ENCODE results near the gene ARL14EPL. TPM values are rescaled to one million over a fixed set of nuclear protein-coding genes. Genes with fewer than 3 reads are reported as not detected.

Gene ARL14EPL
- total and polyA plus RNA-seq, 11 donors = not detected

- intact Hi-C loops (cut with DNase I) = loop anchor here in 1 of 10 donors (10.0 kb wide), 1 partner anchor 143 kb away; no protein-coding TSS in a partner anchor
- H3K27ac ChIP-seq = no peak overlapping the region
- peaks cover 0 to 5% (median 0%) of the 10 kb centered on the region in 9 donors for H3K27me3 ChIP-seq
- H3K4me1 ChIP-seq = peaks cover 0 to 5% (median 0%) of the 10 kb centered on the region in 12 donors
- H3K36me3 ChIP-seq = no peaks in the 10 kb centered on the region
- ATAC-seq = no peak
- no peak for TF ChIP-seq CTCF (IDR thresholded peaks at IDR 0.05)
- no peak for TF ChIP-seq POLR2A (IDR thresholded peaks at IDR 0.05)
- no peaks in the 10 kb centered on the region for H3K9me3 ChIP-seq
- 62 to 74% (median 70%) methylated on average over 3 of the region's 3 CpGs for WGBS, 4 donors
- no peak for DNase-seq
- no peak overlapping the region for H3K4me3 ChIP-seq
Measured at GRCh38 chr5:116037236-116037822, 5.1 kb downstream of the ARL14EPL start.

DNA sequence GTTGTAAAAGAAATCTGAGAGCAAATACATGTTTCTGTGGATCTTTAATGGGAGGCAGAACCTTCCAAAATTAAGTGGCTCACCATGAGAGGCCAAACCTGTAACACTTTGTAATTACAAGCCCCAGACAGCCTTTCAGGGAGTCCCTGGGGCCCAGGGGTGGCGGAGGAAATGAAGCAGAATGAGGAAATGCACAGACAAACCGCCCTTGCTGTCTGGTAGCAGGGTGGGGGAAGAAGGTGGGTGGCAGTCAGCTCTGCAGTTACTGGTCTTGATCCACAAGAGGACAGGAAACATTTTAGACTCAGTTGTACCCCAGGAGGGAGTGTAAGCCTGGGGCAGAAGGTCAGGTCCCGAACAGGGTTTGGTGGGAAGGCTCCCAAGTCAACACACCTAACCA is 6.5 kb downstream of the ARL14EPL start:
- Histone ChIP-seq H3K27me3 (peaks cover 0 to 5% (median 0%) of the 10 kb centered on the region in 9 donors), H3K4me1 (peaks cover 0 to 3% (median 0%) of the 10 kb centered on the region in 12 donors), H3K9me3 (no peaks in the 10 kb centered on the region), H3K27ac (no peak overlapping the region), H3K36me3 (no peaks in the 10 kb centered on the region), H3K4me3 (no peak overlapping the region)
- no peak for DNase-seq
- no peak for TF ChIP-seq POLR2A (IDR thresholded peaks at IDR 0.05)
- no peak for TF ChIP-seq CTCF (IDR thresholded peaks at IDR 0.05)
- intact Hi-C loops (cut with DNase I) = loop anchor here in 1 of 10 donors (10.0 kb wide), 1 partner anchor 144 kb away; no protein-coding TSS in a partner anchor
- WGBS, 4 donors = 52 to 69% (median 62%) methylated on average over 3 of the region's 3 CpGs
- ATAC-seq = no peak

DNA sequence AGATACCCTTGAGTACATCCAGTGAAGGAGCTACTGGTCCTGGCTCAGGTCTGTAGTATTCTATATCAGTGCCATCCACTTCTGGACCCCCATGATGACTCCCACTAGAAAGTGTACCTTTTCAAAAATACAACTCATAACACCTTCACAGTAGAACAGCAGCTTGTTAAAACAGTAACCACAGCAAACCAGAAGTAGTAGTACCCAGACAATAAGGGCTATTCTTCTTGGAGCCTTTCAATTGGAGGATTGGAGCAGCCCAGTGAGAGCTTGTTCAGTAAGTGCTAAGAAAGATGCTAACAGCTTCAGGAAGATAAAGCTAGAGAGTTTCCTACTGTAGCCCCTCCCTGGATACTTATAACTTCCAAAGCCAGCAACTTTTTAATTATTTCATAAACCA is 10.1 kb downstream of the ARL14EPL start:
- no peak for TF ChIP-seq POLR2A (IDR thresholded peaks at IDR 0.05)
- TF ChIP-seq CTCF (IDR thresholded peaks at IDR 0.05) = no peak
- DNase-seq = no peak
- H3K4me1 ChIP-seq = peaks cover 0 to 3% (median 0%) of the 10 kb centered on the region in 12 donors

GRCh38 chr5:116044073-116044472 is 11.8 kb downstream of the ARL14EPL start:
- intact Hi-C loops (cut with DNase I) = no loop called here
- H3K27ac ChIP-seq = no peak overlapping the region
- peaks cover 0 to 4% (median 0%) of the 10 kb centered on the region in 9 donors for H3K27me3 ChIP-seq
- ATAC-seq (no peak), DNase-seq (no peak)
- no peaks in the 10 kb centered on the region for H3K4me1 ChIP-seq
- TF ChIP-seq CTCF (IDR thresholded peaks at IDR 0.05) = no peak
- no peak for TF ChIP-seq POLR2A (IDR thresholded peaks at IDR 0.05)
- 72 to 80% (median 77%) methylated on average over 3 of the region's 3 CpGs for WGBS, 4 donors
- no peak overlapping the region for H3K4me3 ChIP-seq
- H3K9me3 ChIP-seq = no peaks in the 10 kb centered on the region
- H3K36me3 ChIP-seq = no peaks in the 10 kb centered on the region

More for the DNA sequence above, 10.1 kb downstream of the ARL14EPL start:
- Histone ChIP-seq H3K4me3 (no peak overlapping the region), H3K27me3 (peaks cover 0 to 5% (median 0%) of the 10 kb centered on the region in 9 donors), H3K9me3 (no peaks in the 10 kb centered on the region), H3K36me3 (no peaks in the 10 kb centered on the region), H3K27ac (no peak overlapping the region)
- intact Hi-C loops (cut with DNase I) = no loop called here
- ATAC-seq = no peak

Data from heart left ventricle (tissue), 16 donors.